ENCODE measurements around the gene ARHGAP24. TPM values are rescaled to one million over a fixed set of nuclear protein-coding genes. Genes with fewer than 3 reads are reported as not detected.

The ARHGAP24 gene
- total RNA-seq, 1 experiment from 2014 or later = 65.1 TPM

- Histone ChIP-seq H4K20me1 (ENCODE audit: insufficient read depth, low read depth, low read length) (no peaks in the 10 kb centered on the region), H3K27me3 (ENCODE audit: low read length) (no peaks in the 10 kb centered on the region), H3K4me2 (ENCODE audit: low read depth, low read length, poor library complexity, severe bottlenecking) (no peak overlapping the region), H3K36me3 (ENCODE audit: insufficient read depth, low read length) (no peaks in the 10 kb centered on the region), H3K4me1 (ENCODE audit: low read length) (peaks cover 57% of the 10 kb centered on the region), H3K4me3 (ENCODE audit: low read length) (no peak overlapping the region), H3K9me2 (replicated peaks; ENCODE audit: insufficient read depth, low read length) (no peaks in the 10 kb centered on the region), H3K79me2 (ENCODE audit: low read length) (peaks cover 24% of the 10 kb centered on the region), H3K9ac (ENCODE audit: low read length) (no peak overlapping the region), H2AFZ (ENCODE audit: low read length) (no peak overlapping the region), H3K27ac (ENCODE audit: low read length) (peak overlapping the region; percentile 25; the same call in 1 of the 2 replicates), H3K9me3 (ENCODE audit: low read length) (no peaks in the 10 kb centered on the region)
- DNase-seq = no peak
These were observed 195.1 kb downstream of the ARHGAP24 start for GRCh38 chr4:85669992-85670548.

- Histone ChIP-seq H3K9me2 (replicated peaks; ENCODE audit: insufficient read depth, low read length) (no peaks in the 10 kb centered on the region), H3K79me2 (ENCODE audit: low read length) (peaks cover 24% of the 10 kb centered on the region), H2AFZ (ENCODE audit: low read length) (no peak overlapping the region)
These were observed 196.2 kb downstream of the ARHGAP24 start for GRCh38 chr4:85671120-85671519.

GRCh38 chr4:85672116-85672515 is 197.2 kb downstream of the ARHGAP24 start:
- Histone ChIP-seq H2AFZ (ENCODE audit: low read length) (no peak overlapping the region), H3K4me3 (ENCODE audit: low read length) (no peak overlapping the region), H3K27me3 (ENCODE audit: low read length) (no peaks in the 10 kb centered on the region), H3K79me2 (ENCODE audit: low read length) (peaks cover 24% of the 10 kb centered on the region), H3K9me3 (ENCODE audit: low read length) (no peaks in the 10 kb centered on the region), H4K20me1 (ENCODE audit: insufficient read depth, low read depth, low read length) (no peaks in the 10 kb centered on the region), H3K27ac (ENCODE audit: low read length) (peak overlapping the region; percentile 51), H3K9ac (ENCODE audit: low read length) (peak overlapping the region; percentile 39), H3K36me3 (ENCODE audit: insufficient read depth, low read length) (no peaks in the 10 kb centered on the region), H3K4me2 (ENCODE audit: low read depth, low read length, poor library complexity, severe bottlenecking) (peak overlapping the region; percentile 47), H3K9me2 (replicated peaks; ENCODE audit: insufficient read depth, low read length) (no peaks in the 10 kb centered on the region), H3K4me1 (ENCODE audit: low read length) (peaks cover 65% of the 10 kb centered on the region)
- no peak for DNase-seq

More at GRCh38 chr4:85671120-85671519, 196.2 kb downstream of the ARHGAP24 start:
- peak overlapping the region; percentile 51; the same call in 1 of the 2 replicates for H3K27ac ChIP-seq (ENCODE audit: low read length)
- DNase-seq = no peak
- H3K4me1 ChIP-seq (ENCODE audit: low read length) = peaks cover 57% of the 10 kb centered on the region
- H3K9ac ChIP-seq (ENCODE audit: low read length) = no peak overlapping the region
- H3K36me3 ChIP-seq (ENCODE audit: insufficient read depth, low read length) = no peaks in the 10 kb centered on the region
- no peak overlapping the region for H3K4me3 ChIP-seq (ENCODE audit: low read length)
- H4K20me1 ChIP-seq (ENCODE audit: insufficient read depth, low read depth, low read length) = no peaks in the 10 kb centered on the region
- H3K27me3 ChIP-seq (ENCODE audit: low read length) = no peaks in the 10 kb centered on the region
- no peaks in the 10 kb centered on the region for H3K9me3 ChIP-seq (ENCODE audit: low read length)
- H3K4me2 ChIP-seq (ENCODE audit: low read depth, low read length, poor library complexity, severe bottlenecking) = no peak overlapping the region

- no peak overlapping the region for H2AFZ ChIP-seq (ENCODE audit: low read length)
- H3K36me3 ChIP-seq (ENCODE audit: insufficient read depth, low read length) = no peaks in the 10 kb centered on the region
- peaks cover 24% of the 10 kb centered on the region for H3K79me2 ChIP-seq (ENCODE audit: low read length)
- peak; percentile 61 for DNase-seq
- H3K4me3 ChIP-seq (ENCODE audit: low read length) = no peak overlapping the region
- H3K27ac ChIP-seq (ENCODE audit: low read length) = peak overlapping the region; percentile 51
- H4K20me1 ChIP-seq (ENCODE audit: insufficient read depth, low read depth, low read length) = no peaks in the 10 kb centered on the region
- peak overlapping the region; percentile 47 for H3K4me2 ChIP-seq (ENCODE audit: low read depth, low read length, poor library complexity, severe bottlenecking)
- peak overlapping the region; percentile 39 for H3K9ac ChIP-seq (ENCODE audit: low read length)
- no peaks in the 10 kb centered on the region for H3K9me3 ChIP-seq (ENCODE audit: low read length)
- H3K27me3 ChIP-seq (ENCODE audit: low read length) = no peaks in the 10 kb centered on the region
- H3K9me2 ChIP-seq (replicated peaks; ENCODE audit: insufficient read depth, low read length) = no peaks in the 10 kb centered on the region
- H3K4me1 ChIP-seq (ENCODE audit: low read length) = peaks cover 67% of the 10 kb centered on the region
These were observed 198.0 kb downstream of the ARHGAP24 start for GRCh38 chr4:85672959-85673358.

GRCh38 chr4:85673540-85673939 is 198.6 kb downstream of the ARHGAP24 start:
- no peak overlapping the region for H2AFZ ChIP-seq (ENCODE audit: low read length)
- no peaks in the 10 kb centered on the region for H3K27me3 ChIP-seq (ENCODE audit: low read length)
- peaks cover 24% of the 10 kb centered on the region for H3K79me2 ChIP-seq (ENCODE audit: low read length)
- no peaks in the 10 kb centered on the region for H4K20me1 ChIP-seq (ENCODE audit: insufficient read depth, low read depth, low read length)
- H3K9me2 ChIP-seq (replicated peaks; ENCODE audit: insufficient read depth, low read length) = no peaks in the 10 kb centered on the region
- peak overlapping the region; percentile 47 for H3K4me2 ChIP-seq (ENCODE audit: low read depth, low read length, poor library complexity, severe bottlenecking)
- H3K4me3 ChIP-seq (ENCODE audit: low read length) = no peak overlapping the region
- peaks cover 70% of the 10 kb centered on the region for H3K4me1 ChIP-seq (ENCODE audit: low read length)
- no peaks in the 10 kb centered on the region for H3K9me3 ChIP-seq (ENCODE audit: low read length)
- peak overlapping the region; percentile 51 for H3K27ac ChIP-seq (ENCODE audit: low read length)
- H3K36me3 ChIP-seq (ENCODE audit: insufficient read depth, low read length) = no peaks in the 10 kb centered on the region
- H3K9ac ChIP-seq (ENCODE audit: low read length) = peak overlapping the region; percentile 39
- DNase-seq = no peak

GRCh38 chr4:85675076-85676049 is 200.4 kb downstream of the ARHGAP24 start:
- Histone ChIP-seq H3K9me3 (ENCODE audit: low read length) (no peaks in the 10 kb centered on the region), H3K9ac (ENCODE audit: low read length) (no peak overlapping the region), H3K4me3 (ENCODE audit: low read length) (no peak overlapping the region), H2AFZ (ENCODE audit: low read length) (no peak overlapping the region), H3K79me2 (ENCODE audit: low read length) (peaks cover 19% of the 10 kb centered on the region), H4K20me1 (ENCODE audit: insufficient read depth, low read depth, low read length) (no peaks in the 10 kb centered on the region), H3K27me3 (ENCODE audit: low read length) (no peaks in the 10 kb centered on the region), H3K9me2 (replicated peaks; ENCODE audit: insufficient read depth, low read length) (no peaks in the 10 kb centered on the region), H3K4me2 (ENCODE audit: low read depth, low read length, poor library complexity, severe bottlenecking) (no peak overlapping the region), H3K27ac (ENCODE audit: low read length) (peak overlapping the region; percentile 51; the same call in 1 of the 2 replicates), H3K4me1 (ENCODE audit: low read length) (peaks cover 77% of the 10 kb centered on the region), H3K36me3 (ENCODE audit: insufficient read depth, low read length) (no peaks in the 10 kb centered on the region)
- DNase-seq = no peak

- DNase-seq = no peak
- no peak overlapping the region for H2AFZ ChIP-seq (ENCODE audit: low read length)
- H3K4me3 ChIP-seq (ENCODE audit: low read length) = no peak overlapping the region
- H3K9me3 ChIP-seq (ENCODE audit: low read length) = no peaks in the 10 kb centered on the region
- peaks cover 19% of the 10 kb centered on the region for H3K79me2 ChIP-seq (ENCODE audit: low read length)
- no peak overlapping the region for H3K4me2 ChIP-seq (ENCODE audit: low read depth, low read length, poor library complexity, severe bottlenecking)
- no peaks in the 10 kb centered on the region for H3K27me3 ChIP-seq (ENCODE audit: low read length)
- no peaks in the 10 kb centered on the region for H4K20me1 ChIP-seq (ENCODE audit: insufficient read depth, low read depth, low read length)
- H3K27ac ChIP-seq (ENCODE audit: low read length) = no peak overlapping the region
- no peak overlapping the region for H3K9ac ChIP-seq (ENCODE audit: low read length)
- H3K4me1 ChIP-seq (ENCODE audit: low read length) = peaks cover 76% of the 10 kb centered on the region
- H3K9me2 ChIP-seq (replicated peaks; ENCODE audit: insufficient read depth, low read length) = no peaks in the 10 kb centered on the region
- H3K36me3 ChIP-seq (ENCODE audit: insufficient read depth, low read length) = no peaks in the 10 kb centered on the region
These were observed 201.1 kb downstream of the ARHGAP24 start for GRCh38 chr4:85676050-85676425.

GRCh38 chr4:85676850-85677590 is 202.1 kb downstream of the ARHGAP24 start:
- H3K4me1 ChIP-seq (ENCODE audit: low read length) = peaks cover 76% of the 10 kb centered on the region
- H3K9me2 ChIP-seq (replicated peaks; ENCODE audit: insufficient read depth, low read length) = no peaks in the 10 kb centered on the region
- no peak overlapping the region for H3K4me3 ChIP-seq (ENCODE audit: low read length)
- no peak overlapping the region for H3K9ac ChIP-seq (ENCODE audit: low read length)
- no peak for DNase-seq
- no peak overlapping the region for H3K4me2 ChIP-seq (ENCODE audit: low read depth, low read length, poor library complexity, severe bottlenecking)
- peaks cover 17% of the 10 kb centered on the region for H3K79me2 ChIP-seq (ENCODE audit: low read length)
- H3K27ac ChIP-seq (ENCODE audit: low read length) = peak overlapping the region; percentile 44
- no peaks in the 10 kb centered on the region for H3K9me3 ChIP-seq (ENCODE audit: low read length)
- H3K36me3 ChIP-seq (ENCODE audit: insufficient read depth, low read length) = no peaks in the 10 kb centered on the region
- H4K20me1 ChIP-seq (ENCODE audit: insufficient read depth, low read depth, low read length) = no peaks in the 10 kb centered on the region
- no peak overlapping the region for H2AFZ ChIP-seq (ENCODE audit: low read length)
- H3K27me3 ChIP-seq (ENCODE audit: low read length) = no peaks in the 10 kb centered on the region

All from Karpas-422 (cell line).